Measurements from ENCODE around the gene GYPE.
"Not testable (repeated sequence)": the region's sequence is repeated elsewhere in the genome, so short reads cannot be mapped to it uniquely, and the experiment has no call there.

GYPE gene

DNA sequence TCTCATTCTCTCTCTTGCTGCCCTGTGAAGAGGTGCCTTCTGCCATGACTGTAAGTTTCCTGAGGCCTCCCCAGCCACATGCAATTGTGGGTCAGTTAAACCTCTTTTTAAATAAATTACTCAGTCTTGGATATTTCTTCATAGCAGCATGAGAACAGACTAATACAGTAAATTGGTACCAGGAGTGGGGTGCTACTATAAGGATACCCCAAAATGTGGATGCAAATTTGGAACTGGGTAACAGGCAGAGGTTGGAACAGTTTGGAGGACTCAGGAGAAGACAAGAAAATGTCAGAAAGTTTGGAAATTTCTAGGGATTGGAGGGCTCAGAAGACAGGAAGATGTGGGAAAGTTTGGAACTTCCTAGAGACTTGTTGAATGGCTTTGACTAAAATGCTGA is 74.8 kb downstream of the GYPE start:
- DNase-seq (ENCODE audit: low spot score): not testable (repeated sequence)

DNA sequence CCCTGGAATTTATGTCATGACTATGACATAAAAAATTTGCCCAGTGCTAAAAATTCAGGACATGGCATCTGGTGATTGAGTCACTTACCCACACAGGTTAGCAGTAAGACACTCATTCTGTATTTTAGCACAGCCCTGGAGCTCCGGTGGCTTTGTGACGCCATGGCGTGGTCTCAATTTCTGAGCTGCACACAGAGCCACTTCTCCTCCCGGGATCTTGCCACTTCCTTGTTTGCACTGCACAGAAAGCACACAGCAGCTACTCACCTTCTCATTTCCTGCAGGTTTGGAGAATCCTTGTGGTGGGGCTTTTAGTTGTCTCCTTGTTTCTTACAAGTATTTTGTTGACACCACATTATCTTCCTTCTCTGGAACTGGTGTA is 76.1 kb downstream of the GYPE start:
- DNase-seq (ENCODE audit: low spot score): not testable (repeated sequence)
